Head of caudate nucleus (tissue), 42 donors: ENCODE data around the gene ZNHIT3.

Source experiments
- DNase-seq, 42 donors: peaks; one replicate each; pipeline versions ENCODE4 v3.0.0 to v3.0.0-alpha.2; 2020 to 2021; ENCODE audit warnings: mixed read lengths in 7 of 42
- intact Hi-C: fragments of 100-400 bp; cut with DNase I; formaldehyde crosslinking; loops from one replicate; pipeline ENCODE4 v1.15.0; 2022

ZNHIT3 gene

GRCh38 chr17:36535669-36536081 lies 49.2 kb downstream of the ZNHIT3 start:
- no peak for DNase-seq
- intact Hi-C loops, result no loop called here

GRCh38 chr17:36540696-36541095 lies 54.2 kb downstream of the ZNHIT3 start:
- intact Hi-C loops, result loop anchor here (10.0 kb wide), 1 partner anchor 56 kb away; the partner anchor contains the start of gene ZNHIT3
- no peak for DNase-seq

- intact Hi-C loops, result loop anchor here (10.0 kb wide), 1 partner anchor 58 kb away; the partner anchor contains the start of gene ZNHIT3
- DNase-seq, result no peak
Observed at GRCh38 chr17:36542755-36543154, 56.3 kb downstream of the ZNHIT3 start.

GRCh38 chr17:36544044-36544306 lies 57.5 kb downstream of the ZNHIT3 start:
- peak in 24 of 42 donors; percentile 15 to 66 (median 32) for DNase-seq
- intact Hi-C loops, result loop anchor here (10.0 kb wide), 1 partner anchor 59 kb away; the partner anchor contains the start of gene ZNHIT3

GRCh38 chr17:36544307-36545076 lies 58.0 kb downstream of the ZNHIT3 start, which contains the start of gene GGNBP2:
TSS of gene GGNBP2 (plus strand) at chr17:36544919. CDS start at chr17:36545725, 806 bp downstream.
- intact Hi-C loops, result loop anchor here (1.0 to 10.0 kb wide), 2 partner anchors 57 to 60 kb away; partner anchors contain the start of genes MRM1 and ZNHIT3
- peak; percentile 74 to 97 (median 90) for DNase-seq

GRCh38 chr17:36545077-36545464 lies 58.6 kb downstream of the ZNHIT3 start:
- peak in 3 of 42 donors; percentile 68 to 85 (median 77) for DNase-seq
- intact Hi-C loops, result loop anchor here (1.0 to 10.0 kb wide), 2 partner anchors 56 to 60 kb away; partner anchors contain the start of genes MRM1 and ZNHIT3
